GM21717 (cell line): Measurements from ENCODE around the gene PLS3.

ENCODE experiments used
- ATAC-seq: cut with Tn5 transposase; IDR thresholded peaks from one replicate; pipeline ENCODE4 v1.9.1; 2021; ENCODE audit warnings: mild to moderate bottlenecking, moderate library complexity; ENCODE audit not compliant: unreplicated experiment

Gene PLS3

GRCh38 chrX:115565888-115566287 lies 4.9 kb downstream of the PLS3 start:
- ATAC-seq = no peak

GRCh38 chrX:115571712-115572111 lies 10.7 kb downstream of the PLS3 start:
- ATAC-seq = no peak

DNA sequence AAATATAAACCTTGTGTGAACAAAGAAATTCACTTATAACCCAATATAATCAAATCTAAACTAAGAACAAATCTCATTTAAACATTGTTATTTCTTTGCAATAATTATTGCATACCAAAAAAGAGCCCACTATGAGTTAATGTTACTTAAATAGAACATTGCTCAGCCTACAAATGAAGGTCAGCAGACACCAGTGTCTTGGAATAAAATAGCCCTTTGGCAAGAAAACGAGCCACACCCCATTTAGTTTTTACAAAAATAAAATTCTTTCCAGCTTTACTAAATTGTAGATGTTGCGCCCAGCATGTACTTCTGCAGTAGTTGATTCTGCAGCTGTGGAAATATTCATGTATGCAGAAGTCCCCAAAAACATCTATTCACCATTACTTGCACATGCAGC lies 12.2 kb downstream of the PLS3 start:
- ATAC-seq = no peak

DNA sequence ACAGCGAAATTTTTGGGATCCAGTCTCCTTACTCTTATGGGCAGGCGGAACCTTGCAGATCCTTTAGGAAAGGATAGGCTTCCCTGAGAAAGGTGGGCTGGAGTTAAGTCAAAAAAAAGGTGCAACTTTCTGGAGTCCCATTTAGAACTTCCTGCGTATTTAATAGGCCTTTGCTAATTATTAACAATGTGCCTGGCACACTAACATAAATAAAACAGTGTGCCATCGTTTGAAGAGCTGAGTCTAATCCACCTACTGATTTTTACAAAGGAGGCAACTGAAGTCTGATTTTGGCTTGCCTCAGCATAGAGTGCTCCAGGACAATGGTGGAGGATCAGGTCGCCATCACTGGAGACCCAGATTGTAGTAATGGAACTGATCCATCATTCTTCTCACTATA lies 15.7 kb downstream of the PLS3 start:
- no peak for ATAC-seq

GRCh38 chrX:115579327-115579726 lies 18.4 kb downstream of the PLS3 start:
- ATAC-seq = no peak

DNA sequence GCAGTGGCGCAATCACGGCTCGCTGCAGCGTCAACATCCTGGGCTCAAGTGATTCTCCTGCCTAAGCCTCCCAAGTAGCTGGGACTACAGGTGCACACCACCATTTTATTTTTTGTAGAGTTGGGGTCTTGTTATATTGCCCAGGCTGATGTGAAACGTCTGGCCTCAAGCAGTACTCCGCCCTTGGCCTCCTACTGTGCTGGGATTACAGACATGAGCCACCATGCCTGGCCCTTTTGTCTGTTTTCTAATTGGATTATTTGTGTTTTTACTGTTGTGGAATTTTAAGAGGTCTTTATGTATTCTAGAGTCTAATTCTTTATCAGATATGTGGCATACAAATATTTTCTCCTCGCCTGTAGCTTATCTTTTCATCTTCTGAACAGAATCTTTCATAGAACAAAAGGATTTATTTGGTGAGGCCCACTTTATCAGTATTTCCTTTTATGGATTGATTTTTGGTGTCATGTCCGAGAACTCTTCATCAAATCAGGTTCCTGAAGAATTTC lies 18.9 kb downstream of the PLS3 start:
- ATAC-seq = no peak

DNA sequence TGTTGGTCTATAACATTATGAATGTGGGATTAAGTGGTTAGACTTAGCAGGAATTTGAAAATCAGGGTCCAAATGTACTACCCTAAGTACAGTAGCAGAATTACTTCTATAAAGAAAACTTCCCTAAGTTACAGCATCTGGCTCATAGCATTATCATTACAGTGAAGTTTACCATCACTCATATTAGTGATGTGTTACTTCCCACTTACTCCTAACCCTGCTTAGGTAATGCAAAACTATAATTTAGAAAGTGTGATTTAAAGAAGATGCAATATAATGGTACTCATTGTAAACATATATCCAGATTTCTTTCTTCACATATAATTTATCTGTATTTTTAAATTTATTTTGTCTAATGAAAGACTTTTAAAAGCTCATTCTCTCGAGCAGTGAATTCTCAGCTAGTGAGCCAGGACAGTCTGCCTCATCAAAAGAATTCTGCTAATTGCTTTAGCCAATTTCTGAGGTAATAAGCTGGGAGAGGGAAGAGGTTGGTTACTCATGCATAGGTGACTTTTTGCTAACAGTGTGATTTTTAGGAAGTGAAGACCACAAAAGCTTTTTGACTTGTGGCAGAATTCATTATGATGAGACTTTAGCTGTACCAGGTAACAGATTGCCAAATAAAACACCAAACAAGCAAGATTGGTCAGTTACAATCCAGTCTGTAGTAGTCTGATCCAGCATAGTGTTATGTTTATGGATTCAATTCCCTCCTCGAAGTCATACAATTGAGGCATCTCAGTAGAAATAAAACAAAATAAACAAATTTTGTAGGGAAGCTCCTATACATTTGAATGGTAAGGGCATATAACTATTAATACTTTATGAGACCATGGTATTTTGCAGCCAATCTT lies 21.0 kb downstream of the PLS3 start:
- no peak for ATAC-seq

DNA sequence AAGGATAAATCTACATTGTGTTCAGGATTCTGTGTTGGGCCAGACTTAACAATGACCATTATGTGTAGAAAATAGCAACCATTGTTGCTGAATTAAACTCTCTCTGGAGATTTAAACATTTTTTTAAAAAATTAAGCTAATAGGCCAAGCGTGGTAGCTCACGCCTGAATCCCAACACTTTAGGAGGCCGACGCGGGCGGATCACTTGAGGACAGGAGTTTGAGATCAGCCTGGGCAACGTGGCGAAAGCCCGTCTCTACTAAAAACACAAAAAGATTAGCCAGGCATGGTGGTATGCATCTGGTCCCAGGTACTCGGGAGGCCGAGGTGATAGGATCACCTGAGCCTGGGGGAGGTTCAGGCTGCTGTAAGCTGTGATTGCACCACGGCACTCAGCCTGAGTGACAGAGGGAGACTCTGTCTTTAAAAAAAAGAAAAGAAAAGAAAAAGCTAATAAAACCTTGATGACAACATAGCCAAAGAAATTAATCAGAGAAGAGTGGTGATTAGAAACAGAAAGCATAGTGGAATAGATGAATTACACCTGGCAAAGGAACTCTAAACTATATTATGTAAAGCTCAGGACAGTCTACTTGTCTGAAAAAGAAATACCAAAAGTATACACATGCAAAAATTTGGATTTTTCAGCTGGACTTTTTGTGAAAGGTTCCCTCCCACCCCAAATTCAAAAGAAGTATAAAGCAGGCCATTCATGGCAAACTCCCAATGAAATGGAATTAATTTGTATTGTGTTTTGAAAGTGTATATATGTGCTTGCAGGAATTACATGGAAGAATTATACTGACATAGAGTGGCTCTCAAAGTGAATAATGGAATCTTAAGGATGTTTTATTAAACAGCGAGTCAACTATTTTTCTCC lies 21.9 kb downstream of the PLS3 start:
- no peak for ATAC-seq

DNA sequence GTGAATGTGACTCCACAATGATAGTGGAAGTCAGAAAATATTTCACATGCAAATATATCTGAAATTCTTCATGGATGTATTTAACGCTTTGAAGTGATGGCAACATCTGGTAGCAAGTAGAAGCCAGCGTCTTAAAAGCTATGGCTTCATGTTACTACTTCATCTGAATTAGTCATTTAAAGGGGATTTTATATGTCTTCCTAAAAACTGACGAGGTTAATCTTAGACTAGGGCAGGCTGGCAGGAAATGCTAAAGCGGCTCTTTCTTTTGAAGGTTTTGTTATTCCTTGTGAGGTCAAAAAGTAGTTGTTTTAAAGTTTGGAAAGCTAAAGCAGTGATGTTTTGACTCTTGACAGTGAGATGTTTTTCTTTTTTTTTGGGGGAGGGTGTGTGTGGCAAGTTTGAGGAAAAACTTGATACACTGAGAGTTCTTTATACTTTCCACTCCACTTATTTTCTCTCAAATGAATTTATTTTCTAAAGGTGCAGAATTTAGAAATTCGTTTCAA lies 22.6 kb downstream of the PLS3 start:
- no peak for ATAC-seq

GRCh38 chrX:115584696-115585095 lies 23.7 kb downstream of the PLS3 start:
- no peak for ATAC-seq

- ATAC-seq = no peak
These were observed 27.2 kb downstream of the PLS3 start for GRCh38 chrX:115588179-115588578.

DNA sequence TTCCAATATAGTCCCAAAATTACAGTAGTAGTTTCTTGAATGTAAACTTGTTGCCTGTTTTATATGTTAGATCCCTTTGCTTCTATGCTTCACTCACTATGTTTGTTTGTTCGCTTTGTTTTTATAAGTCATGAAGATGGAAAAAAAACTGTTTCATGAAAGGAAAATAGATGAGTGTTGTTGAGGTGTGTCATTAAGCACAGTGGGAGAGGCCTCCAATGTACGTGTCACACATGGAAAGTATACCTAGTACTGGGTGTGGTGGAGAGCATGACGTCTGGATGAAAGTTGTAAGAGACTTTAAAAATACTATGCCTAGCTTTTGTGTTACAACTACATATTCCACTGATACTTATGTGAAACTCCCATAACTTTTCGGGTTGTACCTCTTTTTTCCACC lies 28.4 kb downstream of the PLS3 start:
- no peak for ATAC-seq

- ATAC-seq = no peak
These were observed 30.4 kb downstream of the PLS3 start for GRCh38 chrX:115591420-115591819.

DNA sequence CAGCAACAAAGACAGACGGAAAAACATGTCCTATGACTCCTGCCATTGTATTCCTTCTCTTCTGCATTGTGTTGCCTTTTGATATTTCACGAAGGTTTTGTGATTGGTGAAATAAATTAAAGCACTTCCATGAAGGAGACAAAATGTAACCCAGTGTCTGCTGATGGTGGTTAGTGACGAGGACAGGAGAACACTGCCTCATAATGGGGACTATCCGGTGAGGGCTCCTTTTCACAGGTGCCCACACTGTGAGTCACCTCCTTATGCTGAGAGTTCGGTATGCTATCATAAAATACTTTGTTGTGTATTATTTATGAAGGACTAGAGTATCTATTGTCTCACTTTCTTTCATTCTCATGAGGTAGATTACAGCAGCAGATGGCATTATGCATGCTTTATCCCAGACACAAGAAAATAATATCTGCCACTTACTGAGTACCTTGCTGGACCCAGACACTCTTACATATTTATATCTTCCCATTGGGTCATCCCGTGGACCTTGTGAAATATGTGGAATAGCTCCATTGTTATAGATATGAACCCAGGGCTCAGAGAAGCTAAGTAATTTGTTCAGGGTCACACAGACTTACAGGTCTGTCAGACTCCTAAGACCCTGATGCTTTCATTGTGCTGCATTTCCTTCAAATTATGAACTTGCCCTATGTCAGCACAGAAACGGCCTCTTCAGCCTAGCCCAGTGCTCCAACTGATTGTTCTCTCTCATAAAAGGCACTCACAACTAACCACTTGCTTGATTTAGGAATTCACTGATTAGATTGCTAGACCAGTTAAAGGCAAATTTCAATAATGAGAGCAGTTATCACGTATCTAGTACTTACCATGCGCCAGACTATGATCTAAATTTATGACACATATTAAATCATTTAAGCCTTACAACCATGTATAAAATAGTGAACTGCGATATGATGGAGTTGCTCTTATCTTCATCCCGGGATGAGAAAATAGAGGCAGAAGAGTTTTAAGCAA lies 31.2 kb downstream of the PLS3 start:
- ATAC-seq = no peak

GRCh38 chrX:115592997-115593734 lies 32.2 kb downstream of the PLS3 start:
- ATAC-seq = no peak

GRCh38 chrX:115595049-115595448 lies 34.1 kb downstream of the PLS3 start:
- no peak for ATAC-seq

- no peak for ATAC-seq
These were observed 37.6 kb downstream of the PLS3 start for GRCh38 chrX:115598556-115598955.

DNA sequence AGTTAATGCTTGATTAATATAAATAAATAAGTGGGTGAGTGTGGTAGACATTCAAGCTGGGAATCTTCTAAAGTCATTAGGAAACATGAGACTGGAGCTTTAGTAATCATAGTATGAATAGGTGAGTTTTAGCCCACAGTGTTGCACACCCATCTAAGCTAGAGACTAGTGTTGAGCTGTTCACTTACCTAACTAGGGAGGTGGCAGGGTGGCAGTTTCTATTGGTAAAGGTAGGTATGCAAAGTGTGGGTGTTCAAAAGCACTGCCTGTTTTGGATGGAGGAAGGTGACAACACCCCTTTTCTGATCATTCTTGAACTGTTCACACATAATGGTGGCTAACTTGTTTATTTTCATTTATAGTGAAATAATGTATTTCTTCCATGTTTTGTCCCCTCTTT lies 41.3 kb downstream of the PLS3 start:
- no peak for ATAC-seq

DNA sequence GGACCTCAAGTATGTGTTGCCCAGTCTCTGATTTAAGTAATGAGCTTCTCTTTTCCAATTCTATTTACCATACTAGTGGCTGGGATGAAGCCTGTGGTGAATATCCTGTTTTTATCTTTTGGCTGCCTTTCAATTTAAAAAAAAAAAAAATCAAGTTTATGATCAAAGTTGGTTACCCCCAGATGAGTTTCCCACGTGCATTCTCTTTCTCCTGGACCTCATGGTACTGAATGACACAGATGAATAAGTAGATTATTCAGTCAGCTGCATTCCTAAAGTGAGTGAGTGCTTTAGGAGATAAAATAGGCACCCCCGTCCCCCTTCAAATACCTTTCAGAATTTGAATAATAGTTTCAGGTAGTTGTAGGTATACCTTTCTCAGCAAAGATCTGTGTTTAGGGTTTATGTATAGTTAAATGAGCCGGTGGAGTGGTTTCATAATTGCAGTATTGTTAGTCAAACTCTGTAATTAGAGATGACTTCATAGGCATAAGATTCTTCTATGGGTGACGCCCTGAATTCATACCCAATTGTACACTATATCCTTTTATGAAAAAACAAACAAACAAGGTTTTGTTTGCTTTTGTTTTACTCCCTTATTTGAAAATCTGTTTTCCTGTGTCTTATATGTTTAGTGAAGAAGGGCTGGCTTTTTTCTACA lies 41.9 kb downstream of the PLS3 start:
- ATAC-seq = no peak
